GM12878 (cell line): ENCODE data around the gene TBXA2R. TPM values are rescaled to one million over a fixed set of nuclear protein-coding genes. Genes with fewer than 3 reads are reported as not detected.

Source experiments
- ATAC-seq: fragments of 200-7000 bp; cut with Tn5 transposase; 3 replicates; pipeline ENCODE4 v1.9.1; 2020; ENCODE audit warnings: mild to moderate bottlenecking, moderate library complexity
- BruUV-seq: library from RNA; stranded (reverse); fragments of 400-500 nt; replicated peaks from 2 replicates; lab custom pipeline; 2021; lab: Mats Ljungman, UMichigan
- CTCF ChIA-PET: fragments of 300-600 bp; sonication (Branson Sonifier 250); formaldehyde crosslinking; extraction: SDS; loops from one replicate; lab custom pipeline; 2021; ENCODE audit warnings: inconsistent platforms; lab: Yijun Ruan, JAX
- POLR2A ChIA-PET: fragments of 350-600 bp; formaldehyde crosslinking; extraction: SDS; loops from one replicate; lab custom pipeline; 2021; ENCODE audit warnings: inconsistent platforms; lab: Charles Lee
- RAD21 ChIA-PET: fragments of 300-600 bp; sonication (Branson Sonifier 250); formaldehyde crosslinking; loops from one replicate; lab custom pipeline; 2023; ENCODE audit warnings: antibody characterized with exemption; ENCODE audit not compliant: unreplicated experiment; lab: Charles Lee
- SMC1A ChIA-PET: fragments of 300-600 bp; sonication (Branson Sonifier 250); formaldehyde crosslinking; loops from one replicate; lab custom pipeline; 2023; ENCODE audit not compliant: unreplicated experiment, uncharacterized antibody; lab: Charles Lee
- DNase-seq: peaks from one replicate; pipeline ENCODE4 v3.0.0-alpha.2; 2011; ENCODE audit warnings: low read depth, low spot score
- FAIRE-seq: peaks from 3 replicates; lab custom pipeline; 2011; peaks lifted over from hg19 to GRCh38; lab: Jason Lieb, UNC
- H2AFZ ChIP-seq: 2 replicates; pipeline ENCODE4 v1.6.0; 2011; ENCODE audit warnings: low read depth, low read length, control low read depth; ENCODE audit not compliant: control insufficient read depth
- H3K27ac ChIP-seq: 2 replicates; pipeline ENCODE4 v1.5.1; 2011; ENCODE audit warnings: control low read depth; ENCODE audit not compliant: control insufficient read depth, insufficient read depth
- H3K27me3 ChIP-seq, 2 experiments: replicated peaks in 1 of 2; 2 replicates each; pipeline versions ENCODE4 v1.6.0 to v1.6.1; 2011; ENCODE audit warnings: low read length in 1 of 2; ENCODE audit not compliant: control insufficient read depth in 2 of 2, insufficient read depth in 2 of 2
- H3K36me3 ChIP-seq, 2 experiments: 2 replicates each; pipeline ENCODE4 v1.5.1; 2011; ENCODE audit warnings: low read length in 1 of 2; ENCODE audit not compliant: control insufficient read depth in 2 of 2, insufficient read depth in 2 of 2
- H3K4me1 ChIP-seq: 2 replicates; pipeline ENCODE4 v1.6.1; 2011; ENCODE audit warnings: mild to moderate bottlenecking, low read length, moderate library complexity, mixed read lengths; ENCODE audit not compliant: control insufficient read depth, insufficient read depth
- H3K4me2 ChIP-seq: 2 replicates; pipeline ENCODE4 v1.6.0; 2011; ENCODE audit warnings: control low read depth; ENCODE audit not compliant: control insufficient read depth, insufficient read depth
- H3K4me3 ChIP-seq: fragments of 200-600 bp; sonication (generic); 2 replicates; pipeline ENCODE4 v1.5.1; 2016
- H3K79me2 ChIP-seq: 2 replicates; pipeline ENCODE4 v1.6.0; 2011; ENCODE audit warnings: low read length; ENCODE audit not compliant: control insufficient read depth, insufficient read depth
- H3K9ac ChIP-seq: 2 replicates; pipeline ENCODE4 v1.8.0; 2011; ENCODE audit warnings: low read length, control low read depth, mixed read lengths; ENCODE audit not compliant: control insufficient read depth, insufficient read depth
- H3K9me3 ChIP-seq: replicated peaks from 3 replicates; pipeline ENCODE4 v1.5.1; 2011; ENCODE audit warnings: mild to moderate bottlenecking, low read length; ENCODE audit not compliant: control insufficient read depth, insufficient read depth
- H4K20me1 ChIP-seq: 2 replicates; pipeline ENCODE4 v1.6.0; 2011; ENCODE audit not compliant: control insufficient read depth, insufficient read depth
- BMI1 ChIP-seq: fragments of 450-650 bp; IDR thresholded peaks from 2 replicates; pipeline ENCODE4 v1.6.1; 2016; ENCODE audit warnings: mild to moderate bottlenecking, moderate library complexity, borderline replicate concordance
- CHD4 ChIP-seq: fragments of 200-600 bp; sonication (generic); IDR thresholded peaks from 2 replicates; pipeline ENCODE4 v1.6.1; 2016; ENCODE audit warnings: mild to moderate bottlenecking
- EP300 ChIP-seq, 2 experiments: fragments of 150-350 bp in 1 of 2; IDR thresholded peaks; 2 replicates each; pipeline ENCODE4 v1.6.1; 2011 to 2012; ENCODE audit warnings: low read depth in 2 of 2, low read length in 2 of 2, borderline replicate concordance in 1 of 2, improper control_type of control experiment in 1 of 2, inconsistent platforms in 1 of 2; ENCODE audit not compliant: control insufficient read depth in 1 of 2
- EZH2 ChIP-seq: IDR thresholded peaks from 2 replicates; pipeline ENCODE4 v1.6.1; 2012; ENCODE audit warnings: low read depth, mild to moderate bottlenecking, control low read depth, inconsistent platforms, low read length, borderline replicate concordance; ENCODE audit not compliant: control insufficient read depth
- HDAC6 ChIP-seq: fragments of 200-600 bp; sonication (generic); IDR thresholded peaks from one replicate; pipeline ENCODE4 v1.8.0; 2017; ENCODE audit warnings: antibody characterized with exemption; ENCODE audit not compliant: unreplicated experiment
- MEF2A ChIP-seq: IDR thresholded peaks from 2 replicates; pipeline ENCODE4 v1.6.1; 2011; ENCODE audit warnings: low read depth, mild to moderate bottlenecking, low read length, moderate library complexity; ENCODE audit not compliant: insufficient read depth
- MXI1 ChIP-seq: fragments of 150-350 bp; IDR thresholded peaks from 2 replicates; pipeline ENCODE4 v1.6.1; 2011; ENCODE audit warnings: low read depth, mild to moderate bottlenecking, inconsistent platforms, low read length, improper control_type of control experiment
- POLR2A ChIP-seq: IDR thresholded peaks from 2 replicates; pipeline ENCODE4 v1.6.1; 2011; ENCODE audit warnings: low read depth, mild to moderate bottlenecking, low read length
- RAD21 ChIP-seq: IDR thresholded peaks from 2 replicates; pipeline ENCODE4 v1.6.1; 2011; ENCODE audit warnings: mild to moderate bottlenecking, low read depth, low read length, moderate library complexity; ENCODE audit not compliant: insufficient read depth
- RELA ChIP-seq: fragments of 450-650 bp; IDR thresholded peaks from 2 replicates; pipeline ENCODE4 v1.8.0; 2014; ENCODE audit warnings: borderline replicate concordance; ENCODE audit not compliant: partially characterized antibody
- RUNX3 ChIP-seq: IDR thresholded peaks from 2 replicates; pipeline ENCODE4 v1.6.1; 2012; ENCODE audit warnings: low read length, inconsistent platforms
- SUPT20H ChIP-seq: IDR thresholded peaks from 2 replicates; pipeline ENCODE4 v1.6.1; 2011; ENCODE audit warnings: low read depth, mild to moderate bottlenecking, low read length, moderate library complexity, borderline replicate concordance; ENCODE audit not compliant: control insufficient read depth
- TAF1 ChIP-seq: IDR thresholded peaks from 2 replicates; pipeline ENCODE4 v1.6.1; 2011; ENCODE audit warnings: mild to moderate bottlenecking, low read depth, low read length, borderline replicate concordance
- TBL1XR1 ChIP-seq: IDR thresholded peaks from 2 replicates; pipeline ENCODE4 v1.6.1; 2012; ENCODE audit warnings: low read depth, low read length, improper control_type of control experiment
- WGBS: methylation state at CpG from one replicate; pipeline ENCODE4 v1.1.6; 2016; ENCODE audit warnings: low lambda C conversion rate; ENCODE audit not compliant: insufficient replicate concordance, insufficient coverage; ENCODE audit errors: missing lambda C conversion rate; 5-methylcytosine and 5-hydroxymethylcytosine counted together
- in situ Hi-C: fragments of 300-500 bp; cut with MboI; formaldehyde crosslinking; loops from 9 replicates; pipeline ENCODE4 v1.14.3; 2018; ENCODE audit warnings: mixed read lengths
- intact Hi-C: fragments of 100-400 bp; cut with micrococcal nuclease; formaldehyde crosslinking; loops from one replicate; pipeline ENCODE4 v1.14.2; 2022; ENCODE audit not compliant: unreplicated experiment
- polyA plus RNA-seq, 11 experiments: library from polyadenylated mRNA; depleted of rRNA in 4 of 11; unstranded in 6 of 11; stranded (reverse) in 5 of 11; fragments of >200 nt; fragmentation: Nextera tagmentation in 4 of 11; fragmentation: Illumina TruSeq in 1 of 11; extraction: Ambion mirVana in 4 of 11; extraction: Trizol in 1 of 11; gene quantifications; 1 replicate in 1 of 11; 2 replicates in 10 of 11; pipeline versions ENCODE4 v1.2.1 to v1.2.3, GENCODE V29; 2011 to 2016; ENCODE audit warnings: inconsistent platforms in 2 of 11, missing spikeins in 2 of 11, low read depth in 1 of 11
- total RNA-seq, 4 experiments: library from RNA; depleted of rRNA in 3 of 4; stranded (reverse); fragments of >200 nt in 3 of 4; fragmentation: Illumina TruSeq in 1 of 4; extraction: Trizol in 1 of 4; gene quantifications; 2 replicates each; pipeline versions ENCODE4 v1.2.1 to v1.2.3, GENCODE V29; 2013 to 2021
- TF ChIP-seq, protein P1 (sequence below): IDR thresholded peaks from 2 replicates; pipeline ENCODE4 v1.6.1; 2011; ENCODE audit warnings: low read depth, mild to moderate bottlenecking, low read length, moderate library complexity, borderline replicate concordance; ENCODE audit errors: extremely low read depth
- TF ChIP-seq, protein P2 (sequence below): fragments of 450-650 bp; IDR thresholded peaks from 2 replicates; pipeline ENCODE4 v1.6.1; 2016; ENCODE audit warnings: mild to moderate bottlenecking
- TF ChIP-seq, protein P3 (sequence below): fragments of 450-650 bp; IDR thresholded peaks from 2 replicates; pipeline ENCODE4 v1.6.1; 2017; ENCODE audit warnings: mild to moderate bottlenecking, moderate library complexity

TBXA2R gene
- total and polyA plus RNA-seq, 10 of the 15 experiments (the other 5 are each of a cell fraction or from before 2014, with no cell fraction given): 0.03 TPM; not detected in 8

DNA sequence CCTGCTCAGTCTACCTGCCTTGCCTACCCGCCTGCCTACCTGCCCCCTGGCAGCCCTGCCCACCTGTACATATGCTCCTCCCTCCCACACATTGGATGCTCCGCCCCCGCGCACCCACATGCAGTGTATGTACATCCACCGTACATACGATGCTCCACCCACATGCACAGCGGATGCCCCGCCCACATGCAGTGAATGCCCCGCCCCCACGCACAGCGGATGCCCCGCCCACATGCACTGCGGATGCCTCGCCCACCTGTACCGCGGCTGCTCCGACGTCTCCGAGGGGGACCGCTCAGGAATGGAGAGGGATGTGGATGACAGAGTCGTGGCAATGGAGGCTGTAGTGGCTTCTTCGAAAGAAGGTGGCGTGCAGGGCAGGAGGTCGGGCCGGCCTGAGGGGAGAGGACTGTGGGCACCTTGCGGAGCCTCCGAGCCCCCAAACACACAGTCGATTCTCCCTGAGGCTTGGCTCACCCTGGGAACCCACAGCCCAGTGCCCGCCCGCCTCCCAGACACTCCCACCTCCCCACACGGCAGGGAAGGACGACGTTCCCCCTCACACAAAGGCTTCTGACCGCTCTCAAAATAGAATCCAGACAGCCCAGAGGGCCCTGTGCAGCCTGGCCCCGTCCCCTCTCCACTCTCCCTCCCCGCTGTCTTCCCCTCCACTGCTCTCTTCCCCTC is 36.5 kb upstream of the TBXA2R start:
- 96% methylated on average over 34 of the region's 36 CpGs for WGBS
- RAD21 ChIA-PET: no interaction called here
- Histone ChIP-seq H3K79me2 (no peaks in the 10 kb centered on the region), H3K4me1 (no peaks in the 10 kb centered on the region), H3K4me3 (no peak overlapping the region), H3K9me3 (no peaks in the 10 kb centered on the region), H3K27ac (no peak overlapping the region), H3K9ac (no peak overlapping the region), H3K4me2 (no peak overlapping the region), H3K27me3 (no peaks in the 10 kb centered on the region), H2AFZ (no peak overlapping the region), H3K36me3 (no peaks in the 10 kb centered on the region; a peak in 1 of 4 replicates), H4K20me1 (no peaks in the 10 kb centered on the region)
- SMC1A ChIA-PET: no interaction called here
- intact Hi-C loops: no loop called here
- ATAC-seq: no peak
- no peak for FAIRE-seq
- TF ChIP-seq SUPT20H (no peak), POLR2A (no peak), EP300 (IDR thresholded peaks at IDR 0.05; ENCODE audit: borderline replicate concordance in 1 of 2, control insufficient read depth in 1 of 2, low read depth in 2 of 2, low read length in 2 of 2) (no peak), MXI1 (no peak), RUNX3 (no peak), CHD4 (no peak), EZH2 (no peak), TAF1 (no peak), TBL1XR1 (no peak), MEF2A (no peak), BMI1 (no peak), RELA (no peak), HDAC6 (no peak), RAD21 (no peak)
- TF ChIP-seq, protein P1, sequence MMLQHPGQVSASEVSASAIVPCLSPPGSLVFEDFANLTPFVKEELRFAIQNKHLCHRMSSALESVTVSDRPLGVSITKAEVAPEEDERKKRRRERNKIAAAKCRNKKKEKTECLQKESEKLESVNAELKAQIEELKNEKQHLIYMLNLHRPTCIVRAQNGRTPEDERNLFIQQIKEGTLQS: no peak
- TF ChIP-seq, protein P2, sequence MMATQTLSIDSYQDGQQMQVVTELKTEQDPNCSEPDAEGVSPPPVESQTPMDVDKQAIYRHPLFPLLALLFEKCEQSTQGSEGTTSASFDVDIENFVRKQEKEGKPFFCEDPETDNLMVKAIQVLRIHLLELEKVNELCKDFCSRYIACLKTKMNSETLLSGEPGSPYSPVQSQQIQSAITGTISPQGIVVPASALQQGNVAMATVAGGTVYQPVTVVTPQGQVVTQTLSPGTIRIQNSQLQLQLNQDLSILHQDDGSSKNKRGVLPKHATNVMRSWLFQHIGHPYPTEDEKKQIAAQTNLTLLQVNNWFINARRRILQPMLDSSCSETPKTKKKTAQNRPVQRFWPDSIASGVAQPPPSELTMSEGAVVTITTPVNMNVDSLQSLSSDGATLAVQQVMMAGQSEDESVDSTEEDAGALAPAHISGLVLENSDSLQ: no peak
- TF ChIP-seq, protein P3, sequence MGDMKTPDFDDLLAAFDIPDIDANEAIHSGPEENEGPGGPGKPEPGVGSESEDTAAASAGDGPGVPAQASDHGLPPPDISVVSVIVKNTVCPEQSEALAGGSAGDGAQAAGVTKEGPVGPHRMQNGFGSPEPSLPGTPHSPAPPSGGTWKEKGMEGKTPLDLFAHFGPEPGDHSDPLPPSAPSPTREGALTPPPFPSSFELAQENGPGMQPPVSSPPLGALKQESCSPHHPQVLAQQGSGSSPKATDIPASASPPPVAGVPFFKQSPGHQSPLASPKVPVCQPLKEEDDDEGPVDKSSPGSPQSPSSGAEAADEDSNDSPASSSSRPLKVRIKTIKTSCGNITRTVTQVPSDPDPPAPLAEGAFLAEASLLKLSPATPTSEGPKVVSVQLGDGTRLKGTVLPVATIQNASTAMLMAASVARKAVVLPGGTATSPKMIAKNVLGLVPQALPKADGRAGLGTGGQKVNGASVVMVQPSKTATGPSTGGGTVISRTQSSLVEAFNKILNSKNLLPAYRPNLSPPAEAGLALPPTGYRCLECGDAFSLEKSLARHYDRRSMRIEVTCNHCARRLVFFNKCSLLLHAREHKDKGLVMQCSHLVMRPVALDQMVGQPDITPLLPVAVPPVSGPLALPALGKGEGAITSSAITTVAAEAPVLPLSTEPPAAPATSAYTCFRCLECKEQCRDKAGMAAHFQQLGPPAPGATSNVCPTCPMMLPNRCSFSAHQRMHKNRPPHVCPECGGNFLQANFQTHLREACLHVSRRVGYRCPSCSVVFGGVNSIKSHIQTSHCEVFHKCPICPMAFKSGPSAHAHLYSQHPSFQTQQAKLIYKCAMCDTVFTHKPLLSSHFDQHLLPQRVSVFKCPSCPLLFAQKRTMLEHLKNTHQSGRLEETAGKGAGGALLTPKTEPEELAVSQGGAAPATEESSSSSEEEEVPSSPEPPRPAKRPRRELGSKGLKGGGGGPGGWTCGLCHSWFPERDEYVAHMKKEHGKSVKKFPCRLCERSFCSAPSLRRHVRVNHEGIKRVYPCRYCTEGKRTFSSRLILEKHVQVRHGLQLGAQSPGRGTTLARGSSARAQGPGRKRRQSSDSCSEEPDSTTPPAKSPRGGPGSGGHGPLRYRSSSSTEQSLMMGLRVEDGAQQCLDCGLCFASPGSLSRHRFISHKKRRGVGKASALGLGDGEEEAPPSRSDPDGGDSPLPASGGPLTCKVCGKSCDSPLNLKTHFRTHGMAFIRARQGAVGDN: no peak
- POLR2A ChIA-PET: no interaction called here
- in situ Hi-C loops: no loop called here
- no peak for DNase-seq
- BruUV-seq: no TSS peak
- CTCF ChIA-PET: no interaction called here
